Neural cell (in vitro differentiated cells): ENCODE measurements around the gene PLXNA2. TPM values are rescaled to one million over a fixed set of nuclear protein-coding genes. Genes with fewer than 3 reads are reported as not detected.
A peak's percentile ranks its signal among the peaks of the same experiment; 100 is the strongest.

Experiments used
- H2AFZ ChIP-seq: fragments of 200-600, 300-800 bp; sonication (generic), shearing (Covaris generic); 2 replicates; pipeline ENCODE4 v1.6.0; 2014; ENCODE audit warnings: low read depth, mild to moderate bottlenecking, antibody characterized with exemption, low read length, moderate library complexity
- H3F3A ChIP-seq: fragments of 200-600 bp; shearing (Covaris generic); 2 replicates; pipeline ENCODE4 v1.6.1; 2016; ENCODE audit warnings: mild to moderate bottlenecking, moderate library complexity, mixed read lengths, antibody characterized with exemption, low read length; ENCODE audit not compliant: insufficient read depth, poor library complexity, severe bottlenecking
- H3K27ac ChIP-seq: fragments of 200-600, 300-800 bp; sonication (generic), shearing (Covaris generic); 2 replicates; pipeline ENCODE4 v1.5.1; 2014; ENCODE audit warnings: mild to moderate bottlenecking, low read length, moderate library complexity
- H3K27me3 ChIP-seq: fragments of 300-800, 200-600 bp; sonication (generic), shearing (Covaris generic); 2 replicates; pipeline ENCODE4 v1.6.0; 2014; ENCODE audit warnings: mild to moderate bottlenecking, low read depth, low read length, moderate library complexity; ENCODE audit not compliant: insufficient read depth
- H3K36me3 ChIP-seq: fragments of 300-800, 200-600 bp; sonication (generic), shearing (Covaris generic); 2 replicates; pipeline ENCODE4 v1.5.1; 2014; ENCODE audit warnings: mild to moderate bottlenecking, antibody characterized with exemption, low read length, moderate library complexity; ENCODE audit not compliant: insufficient read depth
- H3K4me2 ChIP-seq: fragments of 300-800, 200-600 bp; sonication (generic), shearing (Covaris generic); 2 replicates; pipeline ENCODE4 v1.6.0; 2014; ENCODE audit warnings: mild to moderate bottlenecking, low read length
- H3K4me3 ChIP-seq: fragments of 300-800, 200-600 bp; sonication (generic), shearing (Covaris generic); 2 replicates; pipeline ENCODE4 v1.5.1; 2014; ENCODE audit warnings: mild to moderate bottlenecking, low read length, moderate library complexity
- H3K79me2 ChIP-seq: fragments of 200-600 bp; shearing (Covaris generic); replicated peaks from 2 replicates; pipeline ENCODE4 v1.6.0; 2014; ENCODE audit warnings: mild to moderate bottlenecking, low read length, moderate library complexity; ENCODE audit not compliant: insufficient read depth
- H3K9ac ChIP-seq: fragments of 300-800, 200-600 bp; sonication (generic), shearing (Covaris generic); 2 replicates; pipeline ENCODE4 v1.6.1; 2016; ENCODE audit warnings: mild to moderate bottlenecking, low read length, mixed read lengths
- H3K9me2 ChIP-seq: fragments of 200-600 bp; shearing (Covaris generic); 2 replicates; pipeline ENCODE4 v1.6.1; 2016; ENCODE audit warnings: mild to moderate bottlenecking, low read length, mixed read lengths; ENCODE audit not compliant: insufficient read depth
- H3K9me3 ChIP-seq: fragments of 200-600, 300-800 bp; sonication (generic), shearing (Covaris generic); 2 replicates; pipeline ENCODE4 v1.6.1; 2016; ENCODE audit warnings: mild to moderate bottlenecking, mixed run types, low read length, moderate library complexity, mixed read lengths
- H4K20me1 ChIP-seq: fragments of 200-600 bp; shearing (Covaris generic); 2 replicates; pipeline ENCODE4 v1.6.1; 2016; ENCODE audit warnings: mild to moderate bottlenecking, mixed run types; ENCODE audit not compliant: insufficient read depth
- CTCF ChIP-seq: fragments of 450-650 bp; IDR thresholded peaks from 2 replicates; pipeline ENCODE4 v1.5.1; 2014; ENCODE audit warnings: antibody characterized with exemption, mild to moderate bottlenecking, moderate library complexity; ENCODE audit not compliant: poor library complexity, severe bottlenecking
- EP300 ChIP-seq: fragments of 450-650 bp; conservative IDR thresholded peaks from 2 replicates; pipeline ENCODE4 v1.6.1; 2014; ENCODE audit warnings: antibody characterized with exemption, mild to moderate bottlenecking, moderate library complexity; ENCODE audit not compliant: poor library complexity, severe bottlenecking
- EZH2 ChIP-seq: fragments of 200-600, 300-800 bp; shearing (Covaris generic), sonication (generic); IDR thresholded peaks from 2 replicates; pipeline ENCODE4 v1.6.1; 2014; ENCODE audit warnings: antibody characterized with exemption, low read length, borderline replicate concordance, mild to moderate bottlenecking; ENCODE audit not compliant: insufficient read depth, poor library complexity, severe bottlenecking
- MXI1 ChIP-seq: fragments of 450-650 bp; conservative IDR thresholded peaks from 2 replicates; pipeline ENCODE4 v1.6.1; 2014; ENCODE audit warnings: antibody characterized with exemption, mild to moderate bottlenecking; ENCODE audit not compliant: poor library complexity, severe bottlenecking
- POLR2AphosphoS5 ChIP-seq: IDR thresholded peaks from 2 replicates; pipeline ENCODE4 v1.6.1; 2012
- RAD21 ChIP-seq: fragments of 450-650 bp; conservative IDR thresholded peaks from 2 replicates; pipeline ENCODE4 v1.6.1; 2014; ENCODE audit warnings: antibody characterized with exemption, mild to moderate bottlenecking, moderate library complexity
- REST ChIP-seq: IDR thresholded peaks from 2 replicates; pipeline ENCODE4 v1.6.1; 2012; ENCODE audit warnings: borderline replicate concordance
- SMC3 ChIP-seq: fragments of 450-650 bp; conservative IDR thresholded peaks from 2 replicates; pipeline ENCODE4 v1.6.1; 2014; ENCODE audit warnings: antibody characterized with exemption, mild to moderate bottlenecking, moderate library complexity; ENCODE audit not compliant: poor library complexity
- TAF1 ChIP-seq: IDR thresholded peaks from 2 replicates; pipeline ENCODE4 v1.6.1; 2012; ENCODE audit warnings: low read depth
- polyA plus RNA-seq: library from polyadenylated mRNA; depleted of rRNA; stranded (reverse); fragments of >200 nt; gene quantifications from 2 replicates; pipeline ENCODE4 v1.2.3, GENCODE V29; 2014

PLXNA2 gene
- polyA plus RNA-seq, 1 donor from 2014 or later: 30.6 TPM

GRCh38 chr1:208230668-208231529 lies 13.3 kb downstream of the PLXNA2 start:
- Histone ChIP-seq H3F3A (peaks cover 3% of the 10 kb centered on the region), H3K4me2 (no peak overlapping the region), H3K27ac (peak overlapping the region; percentile 53), H3K9me3 (no peaks in the 10 kb centered on the region), H4K20me1 (peaks cover 7% of the 10 kb centered on the region), H3K9me2 (no peaks in the 10 kb centered on the region), H3K36me3 (no peaks in the 10 kb centered on the region), H3K4me3 (peak overlapping the region; percentile 49), H2AFZ (no peak overlapping the region), H3K9ac (peak overlapping the region; percentile 44), H3K27me3 (no peaks in the 10 kb centered on the region), H3K79me2 (peaks cover 96% of the 10 kb centered on the region)
- TF ChIP-seq SMC3 (no peak), CTCF (no peak), TAF1 (no peak), EZH2 (no peak), RAD21 (no peak), EP300 (no peak), MXI1 (no peak), POLR2AphosphoS5 (no peak), REST (no peak)

- peaks cover 78% of the 10 kb centered on the region for H3K79me2 ChIP-seq
- no peak overlapping the region for H3K27ac ChIP-seq
- H3K9ac ChIP-seq: no peak overlapping the region
- no peak overlapping the region for H2AFZ ChIP-seq
- no peak overlapping the region for H3K4me2 ChIP-seq
- H4K20me1 ChIP-seq: no peaks in the 10 kb centered on the region
- no peaks in the 10 kb centered on the region for H3K9me2 ChIP-seq
- H3K27me3 ChIP-seq: no peaks in the 10 kb centered on the region
- no peak for TF ChIP-seq MXI1
- TF ChIP-seq REST: no peak
- no peak for TF ChIP-seq TAF1
- TF ChIP-seq POLR2AphosphoS5: no peak
- no peak for TF ChIP-seq EP300
- no peak for TF ChIP-seq SMC3
- TF ChIP-seq EZH2: no peak
- no peak overlapping the region for H3K4me3 ChIP-seq
- H3K9me3 ChIP-seq: no peaks in the 10 kb centered on the region
- H3F3A ChIP-seq: peaks cover 3% of the 10 kb centered on the region
- no peaks in the 10 kb centered on the region for H3K36me3 ChIP-seq
Measured at GRCh38 chr1:208228550-208228949, 15.6 kb downstream of the PLXNA2 start.
